Measurements from ENCODE around the gene INF2.

INF2 gene

DNA sequence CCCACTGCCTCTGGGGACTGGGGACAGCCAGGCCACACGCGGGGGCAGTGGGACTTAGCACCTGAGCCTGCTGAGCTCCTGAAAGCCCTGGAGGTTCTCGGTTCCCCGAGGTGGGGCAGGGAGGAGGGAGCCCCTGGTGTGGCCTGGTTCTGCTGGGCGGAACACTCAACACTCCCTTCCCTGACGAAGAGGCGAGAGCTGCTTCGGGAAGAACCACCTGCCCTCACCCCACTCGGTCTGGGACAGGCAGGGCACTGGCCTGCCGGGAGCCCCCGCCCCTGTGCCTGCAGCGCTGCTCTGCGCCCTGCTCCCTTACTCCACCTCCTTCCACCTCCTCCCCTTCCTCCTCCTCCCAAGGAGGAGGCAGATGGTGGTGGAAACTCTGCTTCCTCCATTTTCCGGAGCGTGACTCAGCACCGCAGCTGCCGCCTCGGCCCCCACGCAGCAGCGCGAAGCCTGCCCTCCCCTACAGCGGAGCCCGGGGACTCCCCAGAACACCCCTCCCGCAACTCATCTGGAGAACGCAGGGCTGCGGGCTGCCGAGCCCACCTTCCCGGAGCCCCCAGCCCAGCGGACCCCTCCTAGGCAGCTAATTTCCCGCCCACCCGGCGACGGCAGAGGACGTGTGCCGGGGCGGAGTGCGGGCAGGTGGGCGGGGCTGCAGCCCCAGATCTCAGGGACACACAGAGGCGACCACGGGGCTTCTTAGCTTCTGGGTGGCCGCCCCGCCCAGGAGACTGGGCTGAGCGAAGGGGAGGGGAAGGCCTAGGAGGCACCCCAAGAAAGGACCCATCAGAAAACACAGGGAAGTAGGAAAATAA lies 11.7 kb upstream of the INF2 start:
- DNase-seq: peak; percentile 86

DNA sequence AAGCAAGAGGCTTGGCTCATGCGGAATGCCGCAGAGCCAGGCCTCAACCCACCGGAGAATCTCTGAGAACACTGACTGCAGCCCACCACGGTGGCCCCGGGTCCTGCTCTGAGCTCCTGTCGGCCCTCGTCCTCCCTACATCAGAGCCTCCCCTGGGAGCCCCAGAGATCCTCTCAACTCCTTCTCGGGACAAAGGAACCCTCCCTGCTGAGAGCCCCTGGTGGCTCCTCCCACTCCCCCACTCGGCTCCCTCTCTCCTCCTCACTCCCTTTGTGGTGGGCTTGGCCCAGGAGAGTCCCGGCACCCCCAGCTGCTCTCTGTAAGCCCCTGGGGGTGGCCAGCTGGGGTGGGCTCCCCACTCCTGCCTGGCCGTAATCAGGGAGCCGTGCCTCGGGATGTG lies 11.1 kb upstream of the INF2 start:
- peak; percentile 44 for DNase-seq

- no peak for DNase-seq
Observed at GRCh38 chr14:104678901-104679705, 10.3 kb upstream of the INF2 start.

DNA sequence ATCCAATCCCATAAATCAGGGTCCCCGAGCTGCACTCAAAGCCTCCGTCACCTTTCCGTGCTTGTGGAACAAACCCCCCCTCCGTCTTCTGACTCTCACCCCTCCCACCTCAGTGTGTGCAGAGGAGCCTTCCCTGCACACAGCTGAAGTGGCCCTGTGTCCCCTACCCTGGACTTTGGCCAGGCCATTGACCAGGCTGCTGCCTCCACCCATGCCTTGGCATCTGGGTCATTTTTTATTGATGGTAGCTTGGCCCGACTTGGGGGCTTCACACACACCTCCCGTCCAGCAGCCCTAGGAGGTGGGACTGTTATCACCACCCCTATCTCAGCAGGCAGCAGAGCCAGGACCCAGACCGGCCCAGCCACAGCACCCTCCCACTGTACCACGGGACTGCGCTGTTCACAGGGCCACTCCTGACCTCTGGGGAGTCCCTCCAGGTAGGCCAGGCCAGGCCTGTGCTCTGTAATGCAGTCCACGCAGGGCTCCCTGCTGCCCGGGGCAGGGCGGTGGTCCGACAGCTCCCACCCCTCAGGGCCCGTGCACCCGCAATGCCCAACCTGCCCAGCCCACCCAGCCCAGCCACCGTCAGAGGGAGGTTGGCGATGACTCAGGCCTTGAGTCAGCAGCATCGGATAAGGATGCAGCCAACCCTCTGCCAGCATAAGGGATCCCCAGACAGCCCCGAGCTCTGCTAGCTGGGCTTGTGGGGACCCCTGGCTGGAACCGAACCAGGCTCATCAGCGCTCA lies 9.2 kb upstream of the INF2 start:
- no peak for DNase-seq

DNA sequence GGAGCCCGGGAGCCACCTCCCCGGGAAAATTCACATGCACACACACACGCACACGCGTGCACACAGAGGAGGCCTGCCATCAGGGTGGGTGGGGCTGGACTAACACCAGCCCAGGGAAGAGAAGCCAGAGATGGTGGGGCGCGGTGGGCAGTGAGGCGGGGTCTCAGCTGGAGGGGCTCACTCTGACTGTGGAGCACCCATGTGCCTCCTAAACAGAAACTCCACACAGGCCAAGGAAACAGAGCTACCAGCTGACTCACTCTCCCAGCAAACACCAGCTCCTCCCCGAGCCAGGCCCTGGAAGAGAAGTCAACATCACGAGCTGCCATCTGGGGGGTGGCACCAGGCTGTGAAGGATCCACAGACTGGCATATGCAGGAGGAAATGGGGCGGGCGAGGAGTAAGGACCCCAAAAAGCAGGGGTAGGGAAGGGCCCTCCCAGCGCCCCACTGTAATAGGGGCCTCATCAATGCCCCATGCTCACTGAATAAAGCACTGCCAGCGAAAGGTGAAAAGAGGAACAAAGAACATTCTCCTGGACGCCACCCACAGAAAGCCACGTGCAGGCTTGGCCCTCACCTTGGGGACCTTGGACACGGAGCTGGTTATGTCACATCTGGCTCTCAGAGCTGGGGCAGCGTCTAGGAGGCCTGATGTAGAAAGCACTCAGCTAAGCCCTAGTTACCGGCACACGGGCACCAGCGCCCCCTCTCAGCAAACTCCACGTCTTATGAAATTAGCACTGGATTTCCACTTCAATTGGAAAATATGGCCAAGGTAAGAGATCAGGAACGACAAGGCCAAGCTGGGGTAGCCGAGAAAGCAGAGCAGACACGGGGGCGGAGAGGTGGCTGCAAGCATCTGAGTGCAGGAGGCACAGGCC lies 8.4 kb upstream of the INF2 start:
- DNase-seq: no peak

DNA sequence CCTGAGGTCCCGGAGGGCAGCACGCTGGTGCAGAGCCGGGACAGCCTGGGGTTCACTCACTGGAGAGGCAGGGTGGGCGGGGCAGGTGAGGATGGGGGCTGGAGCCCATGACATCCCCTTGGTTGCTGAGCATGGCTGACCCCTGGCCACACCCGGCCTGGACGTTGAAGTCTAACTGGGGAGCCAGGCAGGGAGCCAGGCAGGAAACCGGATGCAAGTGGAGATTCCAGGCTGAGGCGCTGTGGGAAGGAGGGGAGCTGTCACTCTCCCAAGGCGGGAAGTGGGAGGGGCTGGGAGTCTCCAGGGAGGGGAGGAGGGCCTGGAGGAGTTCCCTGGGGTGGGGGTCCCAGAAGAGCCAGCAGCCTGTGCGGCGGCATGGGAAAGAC lies 7.7 kb upstream of the INF2 start:
- no peak for DNase-seq

DNA sequence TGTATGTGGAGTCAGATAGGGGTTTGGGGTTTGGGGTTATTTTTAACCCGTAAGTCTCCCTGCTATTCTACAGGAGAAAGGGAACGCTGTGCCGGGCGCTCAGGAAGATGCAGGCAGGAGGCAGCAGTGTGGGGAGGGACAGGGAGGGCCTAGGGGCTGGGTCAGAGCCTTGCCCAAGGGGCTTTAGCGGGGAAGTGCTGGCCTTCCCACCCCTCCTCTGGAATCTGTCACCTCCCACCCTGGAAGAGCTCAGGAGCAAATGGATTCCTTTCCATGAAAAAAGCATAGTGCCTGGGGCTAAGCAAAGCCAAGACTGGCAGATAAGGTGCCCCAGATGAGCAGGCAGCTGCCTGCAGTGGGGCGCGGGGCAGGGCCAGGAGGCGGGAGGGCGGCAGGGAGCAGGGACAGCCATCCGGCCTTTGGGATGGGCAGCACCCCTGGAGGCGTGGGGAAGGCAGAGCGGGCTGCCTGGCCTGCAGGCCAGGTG lies 7.3 kb upstream of the INF2 start:
- no peak for DNase-seq

DNA sequence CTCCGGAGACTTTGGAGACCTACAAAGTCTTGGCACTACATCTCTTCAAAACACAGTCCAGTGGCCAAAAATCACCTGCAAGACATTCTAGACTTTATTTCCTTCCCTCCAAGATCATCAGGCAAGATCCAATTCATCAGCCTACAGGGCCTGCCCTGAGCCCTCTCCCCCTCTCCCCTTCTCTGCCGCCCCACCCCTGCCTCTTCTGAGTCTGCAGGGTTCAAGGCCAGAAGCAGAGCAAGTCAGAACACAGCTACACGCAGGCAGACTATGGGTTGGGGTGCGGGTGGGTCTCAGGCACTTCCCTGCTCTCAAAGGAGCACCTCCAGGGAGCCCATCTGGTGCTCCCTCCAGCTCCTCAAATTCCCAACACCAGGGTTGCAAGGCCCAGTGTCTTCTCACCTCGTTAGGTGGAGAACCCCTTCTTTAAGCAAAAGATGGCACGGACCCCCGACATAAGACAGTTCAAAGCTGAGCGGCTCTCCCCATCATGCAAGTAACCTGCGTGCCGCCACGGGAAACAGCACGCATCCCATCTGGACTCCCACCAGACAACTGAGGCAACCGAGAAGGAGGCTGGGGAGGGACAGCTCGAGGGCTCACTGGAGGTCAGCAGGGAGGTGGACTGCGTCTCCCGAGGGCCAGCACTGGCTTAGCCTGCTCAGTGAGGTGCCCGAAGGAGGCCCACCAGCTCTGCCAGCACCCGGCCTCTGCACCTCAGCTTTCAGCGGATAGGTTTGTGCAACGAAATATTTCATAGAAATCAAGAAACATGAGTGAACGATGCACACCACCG lies 5.6 kb upstream of the INF2 start:
- no peak for DNase-seq

GRCh38 chr14:104684449-104684821 lies 5.0 kb upstream of the INF2 start:
- DNase-seq: no peak

DNA sequence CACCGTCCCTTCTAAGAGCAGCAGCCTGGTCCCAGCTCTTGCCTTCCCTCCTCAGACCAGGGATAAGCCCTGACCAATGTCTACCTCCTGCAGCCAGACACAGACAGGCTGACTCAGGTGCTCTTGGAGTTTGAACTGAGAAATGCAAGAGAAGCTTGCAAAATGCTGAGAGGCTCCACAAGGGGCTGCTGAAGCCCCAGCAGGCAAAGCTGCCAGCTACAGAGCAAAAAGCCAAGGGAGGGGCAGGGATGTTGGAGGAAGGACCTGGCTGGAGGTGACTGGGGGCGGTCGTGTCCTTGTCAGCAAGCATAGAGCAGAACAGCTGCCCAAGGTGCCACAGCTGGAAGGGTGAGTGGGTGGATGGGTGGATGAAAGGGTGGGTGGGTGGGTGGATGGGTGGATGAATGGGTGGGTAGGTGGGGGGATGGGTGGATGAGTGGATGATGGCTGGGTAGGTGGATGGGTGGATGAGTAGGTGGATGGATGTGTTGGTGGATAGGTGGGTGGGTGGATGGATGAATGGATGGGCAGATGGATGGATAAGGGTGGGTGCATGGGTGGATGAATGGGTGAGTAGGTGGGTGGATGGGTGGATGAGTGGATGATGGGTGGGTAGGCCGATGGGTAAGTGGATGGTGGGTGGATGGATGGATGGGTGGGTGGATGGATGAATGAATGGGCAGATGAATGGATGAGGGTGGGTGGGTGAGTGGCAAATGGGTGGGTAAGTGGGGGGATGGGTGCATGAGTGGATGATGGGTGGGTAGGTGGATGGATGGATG lies 4.0 kb upstream of the INF2 start:
- no peak for DNase-seq

DNA sequence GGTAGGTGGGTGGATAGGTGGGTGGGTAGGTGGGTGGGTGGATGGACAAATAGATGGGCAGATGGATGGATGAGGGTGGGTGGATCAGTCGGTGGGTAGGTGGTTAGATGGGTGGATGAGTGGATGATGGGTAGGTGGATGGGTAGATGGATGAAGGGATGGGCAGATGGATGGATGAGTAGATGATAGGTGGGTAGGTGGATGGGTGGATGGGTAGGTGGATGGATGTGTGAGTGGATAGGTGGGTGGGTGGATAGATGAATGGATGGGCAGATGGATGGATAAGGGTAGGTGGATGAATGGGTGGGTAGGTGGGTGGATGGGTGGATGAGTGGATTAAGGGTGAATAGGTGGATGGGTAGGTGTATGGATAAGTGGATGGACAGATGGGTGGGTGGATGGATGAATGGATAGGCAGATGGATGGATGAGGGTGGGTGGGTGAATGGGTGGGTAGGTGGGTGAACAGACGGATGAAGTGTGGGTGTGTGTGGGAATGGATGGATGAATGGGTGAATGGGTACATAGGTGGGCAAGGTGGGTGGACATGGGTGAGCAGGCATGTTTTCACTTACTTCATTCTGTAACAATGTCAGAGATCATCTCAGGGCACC lies 3.3 kb upstream of the INF2 start:
- DNase-seq: no peak

- DNase-seq: no peak
Observed at GRCh38 chr14:104686624-104687517, 2.5 kb upstream of the INF2 start.

- no peak for DNase-seq
Observed at GRCh38 chr14:104687601-104688504, 1.6 kb upstream of the INF2 start.

- DNase-seq: peak; percentile 45
Observed at GRCh38 chr14:104688505-104689108, 811 bp upstream of the INF2 start.

DNA sequence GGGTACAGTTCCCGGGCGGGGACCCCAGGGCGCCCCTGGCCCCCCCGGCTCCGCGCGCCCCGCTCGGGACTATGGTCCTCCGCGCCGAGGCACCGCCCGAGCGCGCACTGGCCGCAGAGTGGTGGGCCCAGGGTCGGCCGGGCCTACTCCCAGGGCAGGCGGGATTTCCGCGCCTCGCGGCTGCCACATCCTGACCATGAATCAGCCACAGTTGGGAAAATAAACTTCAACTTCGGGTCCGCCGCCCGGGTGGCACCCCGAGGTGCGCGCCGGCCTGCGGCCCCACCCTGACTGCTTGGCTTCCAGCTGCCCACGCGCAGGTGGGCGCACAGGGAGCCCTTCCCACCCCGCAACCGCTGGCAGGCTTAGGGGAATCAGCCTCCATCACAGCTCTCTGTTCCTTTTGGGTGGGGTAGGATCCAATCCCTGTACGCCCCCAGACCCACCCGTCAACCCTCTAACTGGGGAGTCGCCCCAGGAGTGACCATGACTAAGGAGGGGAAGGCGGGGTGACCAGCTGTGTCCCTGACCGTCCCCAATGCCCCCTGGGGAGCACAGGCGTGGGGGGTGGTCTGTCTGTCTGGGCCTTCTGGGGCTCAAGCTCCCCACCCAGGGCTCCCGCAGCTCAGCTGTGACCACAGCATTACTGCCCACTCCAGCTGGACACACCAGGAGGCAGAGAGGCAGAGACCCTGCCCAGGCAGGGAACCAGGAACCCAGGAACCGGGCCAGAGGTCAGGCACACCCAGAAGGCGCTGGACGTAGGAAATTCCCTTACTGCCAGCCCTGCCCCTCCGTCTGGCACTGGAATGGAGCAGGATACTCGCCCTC lies 678 bp downstream of the INF2 start:
- DNase-seq: peak; percentile 44

DNA sequence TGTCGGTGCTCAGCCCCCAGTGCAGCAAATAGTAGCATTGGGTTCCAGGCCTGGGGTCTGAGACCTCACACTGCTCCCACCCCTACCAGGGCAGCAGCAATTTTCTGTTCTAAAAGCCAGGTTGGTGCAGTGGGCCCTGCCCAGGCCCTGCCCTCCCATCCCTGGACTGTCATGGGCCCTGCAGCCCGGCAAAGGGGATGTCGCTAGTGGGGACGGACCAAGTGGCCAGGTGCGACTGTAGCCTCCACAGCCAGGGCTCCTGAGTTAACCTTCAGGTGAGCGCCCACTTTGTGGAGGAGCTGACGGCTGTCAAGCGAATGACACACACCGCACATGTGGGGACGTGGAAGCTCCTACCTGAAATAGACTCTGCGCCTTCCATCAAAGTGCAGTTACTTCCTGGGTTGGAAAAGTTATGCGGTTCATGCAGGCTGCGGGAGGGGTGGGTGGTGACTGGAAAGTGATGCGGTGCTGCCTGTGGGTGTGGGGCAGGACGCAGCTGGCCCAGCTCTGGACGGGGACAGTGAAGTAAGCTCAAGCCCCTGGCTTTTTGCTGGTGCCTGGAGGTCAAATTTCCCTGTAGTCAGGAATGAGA lies 1.5 kb downstream of the INF2 start:
- DNase-seq: no peak

Measured in stimulated activated CD8-positive, alpha-beta memory T cell treated with anti-CD3 and anti-CD28 coated beads, Interleukin-4, amount 100 ng/mL, for 48 hours (primary cell).